Kidney glomerular epithelial cell (primary cell): ENCODE measurements around the gene VSNL1.
"Not testable (repeated sequence)": the region's sequence is repeated elsewhere in the genome, so short reads cannot be mapped to it uniquely, and the experiment has no call there.

ENCODE experiments used
- DNase-seq: peaks from one replicate; lab custom pipeline; 2025; lab: John Stamatoyannopoulos, UW

VSNL1 gene

GRCh38 chr2:17542471-17542870, 2.0 kb downstream of the VSNL1 start:
- DNase-seq = no peak

DNA sequence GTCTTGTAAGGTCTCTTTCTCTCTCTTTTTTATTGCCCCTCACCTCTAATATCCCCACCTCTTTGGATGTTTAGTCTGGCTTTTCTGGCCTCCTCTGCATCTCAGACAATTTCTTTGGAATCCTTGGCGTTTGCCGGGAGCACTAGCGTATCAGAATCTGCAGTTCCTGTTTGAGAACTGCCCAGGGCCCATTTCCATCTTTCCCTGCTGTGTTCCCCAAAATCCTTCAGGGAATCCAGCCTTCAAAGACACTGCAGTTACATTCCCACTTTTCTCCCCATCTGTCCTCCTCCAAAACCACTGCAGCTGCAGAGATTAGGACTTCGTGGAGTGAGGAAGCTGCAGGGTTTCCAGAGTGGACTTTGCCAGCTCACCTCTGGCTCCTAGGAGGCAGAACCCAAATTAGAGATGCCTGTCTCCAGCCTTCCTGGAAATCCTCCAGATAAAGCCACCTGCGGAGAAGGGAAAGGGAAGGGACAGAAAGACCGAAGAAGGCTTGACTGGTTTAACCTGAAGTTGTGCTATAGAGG, 2.7 kb downstream of the VSNL1 start:
- no peak for DNase-seq

GRCh38 chr2:17543848-17544247, 3.4 kb downstream of the VSNL1 start:
- DNase-seq = no peak

- DNase-seq = no peak
These were observed 3.8 kb downstream of the VSNL1 start for GRCh38 chr2:17544256-17544655.

- no peak for DNase-seq
These were observed 5.5 kb downstream of the VSNL1 start for GRCh38 chr2:17545680-17546613.

- DNase-seq = no peak
These were observed 6.7 kb downstream of the VSNL1 start for GRCh38 chr2:17547237-17547636.

GRCh38 chr2:17547737-17548136, 7.2 kb downstream of the VSNL1 start:
- DNase-seq = no peak

- no peak for DNase-seq
These were observed 10.4 kb downstream of the VSNL1 start for GRCh38 chr2:17550907-17551306.

DNA sequence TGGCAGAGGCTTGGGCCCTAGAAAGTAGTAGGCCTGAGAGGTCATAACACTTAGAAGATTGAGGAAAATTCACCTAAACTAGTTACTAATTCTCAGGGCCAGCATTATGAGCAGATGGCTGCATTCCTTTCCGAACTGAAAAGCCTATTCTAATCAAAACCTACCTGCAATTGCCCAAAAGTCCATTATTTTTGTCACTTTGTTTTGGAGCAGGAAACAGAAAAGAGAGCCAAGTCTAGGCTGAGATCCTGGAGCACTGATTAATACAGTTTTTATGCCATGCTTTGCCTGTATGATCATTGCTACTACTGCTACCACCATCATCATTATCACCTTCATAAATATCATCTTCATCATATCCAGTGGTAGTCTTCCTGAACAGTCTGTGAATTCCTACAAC, 14.7 kb downstream of the VSNL1 start:
- DNase-seq = no peak

DNA sequence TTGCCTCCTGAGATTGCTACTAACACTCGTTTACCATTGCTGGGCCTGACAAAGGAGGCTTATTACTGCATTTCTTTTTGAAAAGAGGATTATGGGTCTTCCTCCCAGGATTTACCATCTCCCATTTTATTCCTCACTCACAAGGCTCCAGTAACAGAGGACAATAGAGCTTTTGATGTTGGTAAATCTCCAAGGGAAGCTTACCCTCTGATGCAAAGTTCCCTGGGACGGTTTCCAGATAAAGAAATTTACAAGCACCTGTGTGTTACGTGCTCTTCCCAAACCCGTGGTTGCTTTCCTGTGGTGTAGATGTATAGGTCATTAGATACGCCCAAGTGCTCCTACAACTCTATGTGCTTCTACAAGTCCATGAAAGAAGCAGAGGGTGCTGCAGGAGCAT, 17.1 kb downstream of the VSNL1 start:
- no peak for DNase-seq

GRCh38 chr2:17558053-17558452, 17.6 kb downstream of the VSNL1 start:
- DNase-seq = no peak

DNA sequence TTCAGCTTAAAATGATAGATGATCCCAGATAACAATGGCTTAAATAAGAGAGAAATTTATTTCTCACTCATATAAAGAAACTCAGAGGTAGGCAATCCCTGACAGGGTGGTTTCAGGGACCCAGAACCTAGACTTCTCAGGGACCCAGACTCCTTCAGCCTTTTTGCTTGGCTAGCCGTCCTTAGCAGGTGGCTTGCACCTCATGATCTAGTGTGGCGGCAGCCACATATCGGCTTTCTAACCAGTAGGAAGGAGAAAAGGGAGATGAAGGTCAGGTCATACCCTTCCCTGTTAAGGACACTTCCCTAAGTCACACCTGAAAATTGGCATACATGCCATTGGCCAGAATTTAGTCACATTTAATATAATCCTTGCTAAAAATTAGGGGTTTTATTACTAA, 18.4 kb downstream of the VSNL1 start:
- no peak for DNase-seq

- DNase-seq = not testable (repeated sequence)
These were observed 25.2 kb downstream of the VSNL1 start for GRCh38 chr2:17565726-17566125.

- no peak for DNase-seq
These were observed 31.2 kb downstream of the VSNL1 start for GRCh38 chr2:17571681-17572080.

DNA sequence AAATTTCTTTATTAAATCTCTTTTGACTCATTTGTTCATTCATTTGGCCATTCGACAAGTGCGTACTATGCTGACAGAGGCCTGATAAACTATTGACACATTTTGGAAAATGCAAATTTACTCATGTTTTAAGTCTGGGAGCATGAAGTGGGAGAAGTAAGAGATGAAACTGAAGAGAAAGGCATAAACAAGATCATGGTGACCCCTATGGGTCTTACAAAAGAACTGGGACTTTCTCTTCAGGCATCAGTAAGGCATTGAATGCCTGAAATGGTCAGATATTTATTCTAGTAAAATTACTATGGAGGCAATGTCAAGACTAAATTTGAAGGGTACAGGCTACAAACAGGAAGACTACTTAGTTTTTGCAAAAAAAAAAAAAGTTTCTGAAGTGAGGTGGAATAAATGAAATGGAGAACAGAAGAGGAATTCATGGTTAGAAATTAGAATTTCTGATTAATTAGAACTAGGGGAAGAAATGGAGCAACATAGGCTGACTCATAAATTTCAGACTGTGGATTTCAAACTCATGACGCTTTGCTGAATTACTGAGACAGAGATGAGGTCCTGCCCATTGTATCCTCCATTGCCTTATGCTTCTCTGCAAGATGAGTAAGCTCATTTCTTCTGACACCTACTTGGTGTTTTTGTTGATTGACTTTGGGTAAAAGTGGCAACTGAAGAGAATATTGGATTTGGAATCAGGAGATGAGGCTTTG, 32.7 kb downstream of the VSNL1 start:
- no peak for DNase-seq

DNA sequence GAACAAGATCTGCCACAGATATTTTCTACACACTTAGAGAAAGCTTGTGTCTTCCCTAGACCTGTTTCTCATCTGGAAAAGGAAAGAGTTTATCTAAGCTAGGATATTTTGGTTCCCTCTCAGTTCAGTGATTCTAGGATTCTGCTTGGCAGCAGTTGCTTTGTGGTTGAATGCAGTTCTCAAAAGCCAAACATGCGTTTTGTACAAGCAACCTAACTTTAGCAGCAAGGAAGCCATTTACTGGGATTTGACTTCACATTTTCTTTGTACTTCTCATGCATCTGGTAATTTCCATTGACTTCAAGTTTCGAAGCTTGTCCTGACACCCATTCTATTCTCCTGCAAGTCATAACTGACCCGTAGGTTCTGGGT, 33.3 kb downstream of the VSNL1 start:
- DNase-seq = no peak

- no peak for DNase-seq
These were observed 34.0 kb downstream of the VSNL1 start for GRCh38 chr2:17574406-17575073.

- DNase-seq = no peak
These were observed 36.3 kb downstream of the VSNL1 start for GRCh38 chr2:17576802-17577201.

GRCh38 chr2:17578466-17578928, 38.0 kb downstream of the VSNL1 start:
- no peak for DNase-seq

GRCh38 chr2:17579605-17580318, 39.3 kb downstream of the VSNL1 start:
- no peak for DNase-seq

DNA sequence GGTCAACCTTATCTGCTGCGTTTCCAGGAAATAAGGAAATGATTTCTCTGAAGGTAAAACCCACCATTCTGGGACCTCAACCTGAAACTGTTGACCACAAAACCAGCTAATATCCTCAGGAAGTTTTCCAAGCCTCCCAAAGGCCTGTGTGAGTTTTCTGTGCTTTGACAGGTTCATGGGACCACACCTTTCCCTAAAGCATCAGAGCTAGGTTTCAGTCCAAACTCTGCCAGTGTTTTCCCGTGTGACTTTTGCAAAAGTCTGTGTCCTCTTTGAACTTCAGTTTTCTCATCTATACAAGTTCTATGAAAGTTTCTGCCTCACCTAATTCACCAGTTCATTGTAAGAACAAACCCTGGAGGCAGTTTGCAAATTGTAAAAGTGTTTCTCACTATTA, 39.8 kb downstream of the VSNL1 start:
- DNase-seq = no peak

GRCh38 chr2:17581831-17582230, 41.3 kb downstream of the VSNL1 start:
- no peak for DNase-seq
